HG03558 (cell line): ENCODE measurements around the gene ADAM23.

Experiments used
- ATAC-seq: cut with Tn5 transposase; IDR thresholded peaks from one replicate; pipeline ENCODE4 v1.9.1; 2021; ENCODE audit warnings: moderate number of reproducible peaks; ENCODE audit not compliant: unreplicated experiment; ENCODE audit errors: extremely low read depth

ADAM23 gene

GRCh38 chr2:206626108-206626507 is 182.8 kb downstream of the ADAM23 start:
- ATAC-seq, result no peak

DNA sequence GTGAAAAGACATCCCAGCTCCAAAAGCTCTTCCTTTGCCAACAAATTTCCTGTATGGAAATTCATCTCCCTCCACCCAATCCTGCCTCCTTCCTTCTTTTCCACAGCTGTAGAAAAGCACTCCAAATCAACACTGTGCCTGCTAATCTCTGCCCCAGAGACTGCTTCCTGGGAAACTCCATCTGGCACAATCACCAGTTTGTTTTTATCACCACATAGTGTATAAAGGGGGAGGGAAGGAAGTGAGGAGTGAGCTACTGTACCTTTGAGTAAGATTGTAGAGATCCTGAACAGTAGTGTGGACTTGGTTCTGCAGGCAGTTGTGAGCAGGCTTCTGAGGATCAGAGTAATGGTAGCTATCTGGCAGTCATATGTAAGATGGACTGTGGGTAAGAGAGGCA is 184.3 kb downstream of the ADAM23 start:
- no peak for ATAC-seq

DNA sequence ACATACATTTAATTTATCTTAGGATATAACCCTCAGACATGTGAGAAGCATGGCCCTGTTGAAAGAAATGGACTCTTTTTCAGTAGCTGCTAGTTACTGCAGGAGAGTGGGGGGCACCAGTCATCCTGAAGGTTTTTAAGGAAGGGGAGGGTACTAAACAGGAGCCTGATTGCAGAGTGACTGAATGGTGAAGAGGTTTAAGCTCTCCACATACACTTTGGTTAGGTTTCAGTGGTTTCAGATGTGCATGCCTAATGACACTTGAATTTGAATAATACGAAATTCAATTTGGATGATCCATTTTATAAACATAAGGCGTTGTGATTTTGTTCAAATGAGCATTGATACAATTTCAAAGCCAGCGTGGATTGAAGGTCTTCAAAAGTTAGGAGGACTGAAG is 188.0 kb downstream of the ADAM23 start:
- ATAC-seq, result no peak

- ATAC-seq, result no peak
Measured at GRCh38 chr2:206635015-206635414, 191.7 kb downstream of the ADAM23 start.

- no peak for ATAC-seq
Measured at GRCh38 chr2:206639636-206640035, 196.3 kb downstream of the ADAM23 start.

DNA sequence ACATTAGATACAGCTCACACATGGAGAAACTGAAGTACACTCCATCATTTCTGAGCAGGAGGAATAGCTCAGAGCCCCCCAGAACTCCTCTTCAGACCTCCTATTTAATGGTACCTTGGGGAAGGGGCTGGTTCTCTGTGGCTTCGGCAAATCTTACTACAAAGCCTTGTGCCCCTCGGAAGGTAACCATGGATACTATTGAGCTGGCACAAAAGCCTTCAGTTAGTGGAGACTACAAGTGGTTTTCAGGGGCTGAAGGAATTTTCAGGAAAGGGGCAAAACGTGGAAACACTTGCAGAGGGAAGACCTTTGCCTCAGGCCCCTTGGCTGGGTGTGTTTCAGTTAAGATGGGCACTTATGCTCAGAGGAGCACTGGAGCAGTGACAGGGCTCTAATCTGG is 197.9 kb downstream of the ADAM23 start:
- no peak for ATAC-seq

- ATAC-seq, result no peak
Measured at GRCh38 chr2:206642075-206643025, 199.0 kb downstream of the ADAM23 start, which contains the start of gene FAM237A. Gene FAM237A (plus strand): TSS chr2:206642487. CDS start chr2:206644237, 1,750 bp downstream.

- ATAC-seq, result no peak
Measured at GRCh38 chr2:206647985-206648384, 204.7 kb downstream of the ADAM23 start.

- ATAC-seq, result no peak
Measured at GRCh38 chr2:206657087-206657486, 213.8 kb downstream of the ADAM23 start.

DNA sequence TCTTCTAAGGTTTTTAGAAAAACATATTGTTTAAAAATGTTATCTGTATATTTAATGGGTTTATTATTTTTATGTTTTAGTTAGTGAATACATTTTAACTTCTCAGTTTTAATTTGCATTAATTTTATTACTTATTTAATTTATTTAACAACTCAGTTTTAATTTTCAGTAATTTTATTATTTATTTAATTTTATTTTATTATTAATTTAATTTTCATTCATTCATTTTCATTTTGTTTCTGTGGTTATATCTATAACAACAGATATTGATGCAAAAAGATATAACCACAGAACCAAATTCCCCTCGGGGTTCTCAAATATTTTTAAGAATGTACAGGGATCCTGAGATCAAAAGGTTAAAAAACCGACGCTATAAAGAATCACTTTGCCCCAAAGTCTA is 221.9 kb downstream of the ADAM23 start:
- ATAC-seq, result no peak
